NCI-H2081 (cell line): ENCODE data around the gene MAGI3.
"Not testable (repeated sequence)": the region's sequence is repeated elsewhere in the genome, so short reads cannot be mapped to it uniquely, and the experiment has no call there.

ENCODE experiments used
- DNase-seq, 2 experiments: peaks; one replicate each; lab custom pipeline; 2025; lab: John Stamatoyannopoulos, UW

MAGI3 gene

GRCh38 chr1:113444857-113445256, 54.5 kb downstream of the MAGI3 start:
- no peak for DNase-seq

GRCh38 chr1:113451710-113452109, 61.4 kb downstream of the MAGI3 start:
- peak; percentile 32 to 63 for DNase-seq

GRCh38 chr1:113452921-113453770, 62.8 kb downstream of the MAGI3 start:
- peak; percentile 50 to 86 for DNase-seq

- DNase-seq, result no peak
These were observed 63.4 kb downstream of the MAGI3 start for GRCh38 chr1:113453771-113454083.

- no peak for DNase-seq
These were observed 65.1 kb downstream of the MAGI3 start for GRCh38 chr1:113455374-113455773.

- peak; percentile 4 to 50 for DNase-seq
These were observed 66.7 kb downstream of the MAGI3 start for GRCh38 chr1:113456967-113457366.

- no peak for DNase-seq
These were observed 69.0 kb downstream of the MAGI3 start for GRCh38 chr1:113459279-113459678.

- DNase-seq, result no peak
These were observed 77.7 kb downstream of the MAGI3 start for GRCh38 chr1:113467991-113468390.

- not testable (repeated sequence) for DNase-seq
These were observed 88.3 kb downstream of the MAGI3 start for GRCh38 chr1:113478427-113479195.

- DNase-seq, result no peak
These were observed 89.7 kb downstream of the MAGI3 start for GRCh38 chr1:113479713-113480676.

- not testable (repeated sequence) for DNase-seq
These were observed 94.8 kb downstream of the MAGI3 start for GRCh38 chr1:113485131-113485530.

GRCh38 chr1:113488576-113489177, 98.4 kb downstream of the MAGI3 start:
- peak; percentile 2 to 58 for DNase-seq

- DNase-seq, result no peak
These were observed 100.1 kb downstream of the MAGI3 start for GRCh38 chr1:113490384-113490783.

- DNase-seq, result no peak
These were observed 103.2 kb downstream of the MAGI3 start for GRCh38 chr1:113493533-113493932.

- no peak for DNase-seq
These were observed 115.0 kb downstream of the MAGI3 start for GRCh38 chr1:113505357-113505756.

GRCh38 chr1:113507552-113508214, 117.4 kb downstream of the MAGI3 start:
- no peak for DNase-seq

- no peak for DNase-seq
These were observed 118.2 kb downstream of the MAGI3 start for GRCh38 chr1:113508364-113509164.

GRCh38 chr1:113509766-113510165, 119.5 kb downstream of the MAGI3 start:
- not testable (repeated sequence) for DNase-seq

- no peak for DNase-seq
These were observed 121.0 kb downstream of the MAGI3 start for GRCh38 chr1:113511269-113511668.

GRCh38 chr1:113515498-113515897, 125.2 kb downstream of the MAGI3 start:
- DNase-seq, result no peak
